ES-I3 (cell line): ENCODE data around the gene SPIRE1.

Experiments used
- H3K36me3 ChIP-seq: 2 replicates; pipeline ENCODE4 v1.6.1; 2013; ENCODE audit warnings: mild to moderate bottlenecking, low read length, control low read depth, moderate library complexity; ENCODE audit not compliant: insufficient read depth
- H3K4me1 ChIP-seq: 2 replicates; pipeline ENCODE4 v1.6.1; 2013; ENCODE audit warnings: mild to moderate bottlenecking, control low read depth, low read length; ENCODE audit not compliant: insufficient read depth
- H3K9ac ChIP-seq: 2 replicates; pipeline ENCODE4 v1.6.1; 2013; ENCODE audit warnings: low read depth, mild to moderate bottlenecking, low read length, moderate library complexity
- H3K9me3 ChIP-seq: 2 replicates; pipeline ENCODE4 v1.6.1; 2013; ENCODE audit warnings: mild to moderate bottlenecking, low read length, moderate library complexity; ENCODE audit not compliant: control insufficient read depth, insufficient read depth

Gene SPIRE1

GRCh38 chr18:12463191-12463590 lies 194.7 kb downstream of the SPIRE1 start:
- no peak overlapping the region for H3K9ac ChIP-seq
- H3K36me3 ChIP-seq, result no peaks in the 10 kb centered on the region; the same call in none of the 2 replicates
- H3K4me1 ChIP-seq, result no peaks in the 10 kb centered on the region
- no peaks in the 10 kb centered on the region for H3K9me3 ChIP-seq

GRCh38 chr18:12462242-12462641 lies 195.7 kb downstream of the SPIRE1 start:
- Histone ChIP-seq H3K36me3 (no peaks in the 10 kb centered on the region; the same call in none of the 2 replicates), H3K9me3 (no peaks in the 10 kb centered on the region), H3K4me1 (no peaks in the 10 kb centered on the region), H3K9ac (no peak overlapping the region)

- Histone ChIP-seq H3K9me3 (no peaks in the 10 kb centered on the region), H3K36me3 (no peaks in the 10 kb centered on the region; the same call in none of the 2 replicates)
These were observed 196.6 kb downstream of the SPIRE1 start for GRCh38 chr18:12461326-12461725.

DNA sequence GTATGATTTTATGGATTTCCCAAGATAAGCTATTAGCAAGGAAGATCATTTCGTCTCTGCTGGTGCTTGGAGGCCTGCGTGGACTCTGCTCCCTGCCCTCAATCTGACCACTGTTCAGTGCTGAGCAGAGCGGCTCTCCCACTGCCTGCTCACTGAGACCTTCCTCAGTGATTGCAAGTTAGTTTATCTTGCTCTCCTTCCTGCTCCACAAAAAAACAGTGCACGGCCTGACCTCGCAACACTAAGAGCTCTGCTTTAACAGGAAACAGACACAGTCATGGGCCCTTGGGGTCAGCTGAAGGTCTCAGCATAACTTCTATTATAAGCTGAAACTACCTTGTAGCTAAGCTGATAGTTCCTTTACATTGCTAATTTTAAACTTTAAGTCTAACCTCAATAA lies 197.0 kb downstream of the SPIRE1 start:
- Histone ChIP-seq H3K9me3 (no peaks in the 10 kb centered on the region), H3K9ac (no peak overlapping the region), H3K4me1 (no peaks in the 10 kb centered on the region)

More at GRCh38 chr18:12461326-12461725, 196.6 kb downstream of the SPIRE1 start:
- H3K4me1 ChIP-seq, result no peaks in the 10 kb centered on the region
- H3K9ac ChIP-seq, result no peak overlapping the region

DNA sequence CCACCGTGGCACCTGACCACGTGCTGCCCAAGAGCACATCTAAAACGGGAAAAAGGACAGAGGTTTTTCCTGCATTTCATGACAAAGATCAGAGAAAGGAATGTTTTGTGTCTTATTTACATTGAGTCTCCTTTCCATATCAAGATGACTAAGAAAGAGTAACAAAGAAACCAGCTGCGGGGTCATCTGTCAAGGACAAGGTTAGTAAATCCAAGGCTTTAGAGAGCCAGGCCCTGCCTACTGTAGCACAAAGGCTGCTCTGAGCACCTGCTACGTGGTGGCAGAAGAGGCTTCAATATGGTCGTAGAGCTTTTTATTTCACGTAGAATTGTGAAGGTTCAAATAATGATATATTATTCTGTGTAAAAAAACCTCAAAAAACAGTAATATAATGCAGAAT lies 199.1 kb downstream of the SPIRE1 start:
- no peaks in the 10 kb centered on the region for H3K9me3 ChIP-seq
- no peaks in the 10 kb centered on the region for H3K4me1 ChIP-seq
- no peak overlapping the region for H3K9ac ChIP-seq
- no peaks in the 10 kb centered on the region; the same call in none of the 2 replicates for H3K36me3 ChIP-seq

More for the DNA sequence above, 197.0 kb downstream of the SPIRE1 start:
- no peaks in the 10 kb centered on the region; the same call in none of the 2 replicates for H3K36me3 ChIP-seq

DNA sequence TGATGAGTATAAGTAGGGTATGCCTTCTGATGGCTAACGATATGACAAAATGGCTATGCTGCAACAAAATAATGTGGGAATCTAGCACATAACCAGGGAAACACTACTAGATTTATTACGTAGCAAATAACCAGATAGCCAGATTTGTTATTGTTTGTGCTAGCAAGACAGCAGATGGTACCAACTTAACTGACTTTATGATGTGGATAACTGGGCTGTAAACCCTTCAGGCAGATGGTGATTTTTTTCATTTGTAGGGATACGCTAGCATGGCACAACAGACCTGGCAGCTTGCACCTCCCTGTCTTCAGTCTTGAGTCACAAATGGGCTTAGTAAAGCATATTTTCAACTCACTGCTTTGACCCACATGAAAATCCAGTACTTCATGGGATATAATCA lies 201.5 kb downstream of the SPIRE1 start:
- no peaks in the 10 kb centered on the region; the same call in none of the 2 replicates for H3K36me3 ChIP-seq

GRCh38 chr18:12455496-12455895 lies 202.4 kb downstream of the SPIRE1 start:
- no peaks in the 10 kb centered on the region; the same call in 1 of the 2 replicates for H3K36me3 ChIP-seq
- H3K9me3 ChIP-seq, result no peaks in the 10 kb centered on the region
- H3K9ac ChIP-seq, result no peak overlapping the region

More for the DNA sequence above, 201.5 kb downstream of the SPIRE1 start:
- Histone ChIP-seq H3K9me3 (no peaks in the 10 kb centered on the region), H3K4me1 (no peaks in the 10 kb centered on the region), H3K9ac (no peak overlapping the region)

DNA sequence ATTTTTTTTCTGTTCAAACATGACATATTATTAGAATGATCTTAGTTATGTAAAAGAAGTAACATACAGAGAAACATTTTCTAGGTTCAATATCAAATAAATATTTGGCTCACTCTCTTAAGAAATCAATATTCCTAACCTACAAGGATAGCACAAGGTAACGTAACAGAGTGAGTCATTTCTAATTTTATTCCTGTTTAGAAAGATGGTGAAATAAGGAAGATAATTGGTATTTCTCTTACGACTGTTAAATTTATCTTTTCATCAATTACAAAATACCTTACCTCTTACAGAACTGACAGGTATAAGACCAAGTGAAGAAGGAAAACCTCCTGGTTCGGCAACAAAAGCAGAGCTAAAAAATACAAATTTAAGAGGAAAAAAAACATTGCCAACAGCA lies 205.1 kb downstream of the SPIRE1 start:
- Histone ChIP-seq H3K4me1 (no peaks in the 10 kb centered on the region), H3K36me3 (no peaks in the 10 kb centered on the region; the same call in 1 of the 2 replicates), H3K9me3 (no peaks in the 10 kb centered on the region), H3K9ac (no peak overlapping the region)

More at GRCh38 chr18:12455496-12455895, 202.4 kb downstream of the SPIRE1 start:
- H3K4me1 ChIP-seq, result no peaks in the 10 kb centered on the region

DNA sequence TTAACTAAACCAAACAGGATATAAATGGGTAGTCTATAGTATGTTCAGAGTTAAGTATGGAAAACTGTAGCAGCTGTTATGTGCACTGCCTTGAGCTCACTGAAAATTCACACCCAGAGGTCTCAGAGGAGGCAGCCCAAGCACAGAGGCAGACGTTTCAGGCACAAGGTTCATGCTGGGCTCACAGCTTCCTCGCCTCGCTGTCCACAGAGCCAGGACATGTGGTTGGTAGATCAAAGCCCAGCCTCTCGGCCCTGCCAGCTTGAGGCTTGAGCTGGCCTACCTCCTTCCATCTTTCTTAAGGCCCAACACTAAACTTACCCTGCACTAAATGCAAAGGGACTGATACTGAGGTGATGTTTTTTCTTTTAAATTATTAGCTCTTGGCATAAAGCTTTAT lies 206.5 kb downstream of the SPIRE1 start:
- H3K9me3 ChIP-seq, result no peaks in the 10 kb centered on the region
- H3K36me3 ChIP-seq, result no peaks in the 10 kb centered on the region; the same call in none of the 2 replicates
- H3K9ac ChIP-seq, result no peak overlapping the region

GRCh38 chr18:12449051-12449785 lies 208.7 kb downstream of the SPIRE1 start:
- H3K4me1 ChIP-seq, result no peaks in the 10 kb centered on the region
- peaks cover 2% of the 10 kb centered on the region; the same call in 1 of the 2 replicates for H3K9me3 ChIP-seq
- H3K36me3 ChIP-seq, result peaks cover 4% of the 10 kb centered on the region
- H3K9ac ChIP-seq, result no peak overlapping the region

More for the DNA sequence above, 206.5 kb downstream of the SPIRE1 start:
- H3K4me1 ChIP-seq, result no peaks in the 10 kb centered on the region

- Histone ChIP-seq H3K4me1 (no peaks in the 10 kb centered on the region), H3K9me3 (peaks cover 7% of the 10 kb centered on the region; the same call in 1 of the 2 replicates), H3K36me3 (peaks cover 4% of the 10 kb centered on the region; the same call in 1 of the 2 replicates), H3K9ac (no peak overlapping the region)
These were observed 212.4 kb downstream of the SPIRE1 start for GRCh38 chr18:12445554-12445953.

- Histone ChIP-seq H3K9ac (no peak overlapping the region), H3K9me3 (peaks cover 7% of the 10 kb centered on the region; the same call in 1 of the 2 replicates), H3K36me3 (peaks cover 4% of the 10 kb centered on the region; the same call in 1 of the 2 replicates), H3K4me1 (no peaks in the 10 kb centered on the region)
These were observed 214.4 kb downstream of the SPIRE1 start for GRCh38 chr18:12443551-12443950.

- Histone ChIP-seq H3K36me3 (peaks cover 4% of the 10 kb centered on the region; the same call in 1 of the 2 replicates), H3K9ac (no peak overlapping the region), H3K9me3 (peaks cover 7% of the 10 kb centered on the region; the same call in 1 of the 2 replicates), H3K4me1 (no peaks in the 10 kb centered on the region)
These were observed 215.0 kb downstream of the SPIRE1 start for GRCh38 chr18:12442946-12443345.

DNA sequence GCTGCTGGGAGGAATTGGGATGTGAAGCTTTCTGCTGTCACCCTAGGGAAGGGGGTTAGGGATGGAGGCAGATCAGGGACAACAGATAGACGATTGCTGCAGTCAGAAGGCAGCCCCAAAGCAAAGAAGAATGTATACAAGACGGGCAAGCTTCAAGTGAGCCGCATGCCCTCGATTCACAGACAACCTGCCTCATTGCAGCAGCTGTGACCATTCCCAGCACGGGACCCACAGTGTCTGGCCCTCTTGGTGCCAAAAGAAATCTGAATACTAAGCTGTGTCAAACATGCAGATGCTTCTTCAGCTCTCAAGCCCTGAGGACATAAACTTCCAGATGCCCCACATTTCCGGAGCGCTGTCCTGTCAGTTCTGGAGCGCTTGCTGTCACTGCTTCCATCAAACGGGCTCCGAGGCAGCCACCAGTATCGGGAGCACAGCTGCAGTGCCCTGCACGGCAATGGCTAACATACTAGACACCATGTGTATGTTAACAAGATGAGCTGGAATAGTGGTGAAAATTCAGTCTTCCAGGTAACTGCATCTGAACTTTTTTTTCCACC lies 216.4 kb downstream of the SPIRE1 start:
- Histone ChIP-seq H3K9me3 (peaks cover 7% of the 10 kb centered on the region; the same call in 1 of the 2 replicates), H3K4me1 (no peaks in the 10 kb centered on the region), H3K36me3 (0 out of 2 replicates have a peak, but pooled peaks cover 4% of the 10 kb centered on the region), H3K9ac (no peak overlapping the region)
